ENCODE measurements around the gene IL15RA. TPM values are rescaled to one million over a fixed set of nuclear protein-coding genes. Genes with fewer than 3 reads are reported as not detected.

The IL15RA gene
- total and polyA plus RNA-seq, 2 donors (not counting 1 experiment from before 2014, with no cell fraction given), result 9.3 to 9.6 TPM

GRCh38 chr10:5991708-5992107, 14.4 kb upstream of the IL15RA start:
- ChIA-PET CTCF (no interaction called here), POLR2A (no interaction called here)
- Histone ChIP-seq H3K4me1 (ENCODE audit: control insufficient read depth in 2 of 2, insufficient read depth in 2 of 2, low read length in 2 of 2) (peaks cover 7 to 9% of the 10 kb centered on the region in 2 donors), H3K9me3 (ENCODE audit: control extremely low read depth in 1 of 3, control insufficient read depth in 2 of 3, insufficient read depth in 1 of 3, low read length in 2 of 3) (peaks cover 0 to 8% (median 3%) of the 10 kb centered on the region in 3 donors), H3K79me2 (ENCODE audit: control insufficient read depth, insufficient read depth, low read length) (no peaks in the 10 kb centered on the region), H4K20me1 (ENCODE audit: control insufficient read depth, insufficient read depth, low read length, poor library complexity, severe bottlenecking) (no peaks in the 10 kb centered on the region), H3K4me2 (replicated peaks; ENCODE audit: low read depth, low read length, poor library complexity, severe bottlenecking) (no peak overlapping the region), H3K27me3 (replicated peaks in 1 of 4; ENCODE audit: control extremely low read depth in 1 of 4, control insufficient read depth in 3 of 4, insufficient read depth in 4 of 4, low read length in 3 of 4) (no peaks in the 10 kb centered on the region), H3K9ac (ENCODE audit: low read length) (no peak overlapping the region), H2AFZ (ENCODE audit: insufficient read depth, low read depth, low read length, poor library complexity, severe bottlenecking) (no peak overlapping the region), H3K36me3 (replicated peaks in 1 of 2; ENCODE audit: control extremely low read depth in 1 of 2, control insufficient read depth in 1 of 2, extremely low read depth in 1 of 2, insufficient read depth in 2 of 2, low read length in 1 of 2) (no peaks in the 10 kb centered on the region), H3K27ac (ENCODE audit: low read length in 2 of 2) (no peak overlapping the region), H3K4me3 (ENCODE audit: control extremely low read depth in 1 of 5, extremely low read depth in 1 of 5, insufficient read depth in 1 of 5, low read depth in 2 of 5, low read length in 4 of 5) (no peak overlapping the region)
- Mint-ChIP-seq H3K4me1 (peaks cover 12% of the 10 kb centered on the region), H3K27me3 (no peaks in the 10 kb centered on the region), H3K9me3 (ENCODE audit: insufficient read depth) (no peaks in the 10 kb centered on the region), H3K27ac (no peak overlapping the region), H3K4me3 (no peak overlapping the region)
- ATAC-seq (ENCODE audit: low read depth), result no peak
- DNase-seq, result no peak
- intact Hi-C loops (cut with micrococcal nuclease), result no loop called here
- TF ChIP-seq EZH2 (IDR thresholded peaks at IDR 0.05; ENCODE audit: borderline replicate concordance, insufficient read depth, low read depth, low read length, poor library complexity, severe bottlenecking) (no peak), CTCF (IDR thresholded peaks at IDR 0.05) (no peak)

- no peaks in the 10 kb centered on the region for H3K27me3 ChIP-seq (replicated peaks in 1 of 4; ENCODE audit: control extremely low read depth in 1 of 4, control insufficient read depth in 3 of 4, insufficient read depth in 4 of 4, low read length in 3 of 4)
- H3K9me3 ChIP-seq (ENCODE audit: control extremely low read depth in 1 of 3, control insufficient read depth in 2 of 3, insufficient read depth in 1 of 3, low read length in 2 of 3), result peaks cover 0 to 8% (median 3%) of the 10 kb centered on the region in 3 donors
- H3K27me3 Mint-ChIP-seq, result no peaks in the 10 kb centered on the region
- POLR2A ChIA-PET, result no interaction called here
- DNase-seq, result no peak
- no peak overlapping the region for H3K4me3 ChIP-seq (ENCODE audit: control extremely low read depth in 1 of 5, extremely low read depth in 1 of 5, insufficient read depth in 1 of 5, low read depth in 2 of 5, low read length in 4 of 5)
- no peak overlapping the region for H3K4me3 Mint-ChIP-seq
- CTCF ChIA-PET, result interaction anchor here (1.3 kb wide), 1 partner anchor 97 kb away, joined by 4 read pairs; no protein-coding TSS in a partner anchor
- H3K79me2 ChIP-seq (ENCODE audit: control insufficient read depth, insufficient read depth, low read length), result no peaks in the 10 kb centered on the region
- H3K27ac Mint-ChIP-seq, result no peak overlapping the region
- H3K4me1 Mint-ChIP-seq, result peaks cover 12% of the 10 kb centered on the region
- ATAC-seq (ENCODE audit: low read depth), result no peak
- H3K9ac ChIP-seq (ENCODE audit: low read length), result no peak overlapping the region
- no peaks in the 10 kb centered on the region for H3K9me3 Mint-ChIP-seq (ENCODE audit: insufficient read depth)
- H2AFZ ChIP-seq (ENCODE audit: insufficient read depth, low read depth, low read length, poor library complexity, severe bottlenecking), result no peak overlapping the region
- H3K27ac ChIP-seq (ENCODE audit: low read length in 2 of 2), result no peak overlapping the region
- H3K4me1 ChIP-seq (ENCODE audit: control insufficient read depth in 2 of 2, insufficient read depth in 2 of 2, low read length in 2 of 2), result peaks cover 7 to 9% of the 10 kb centered on the region in 2 donors
- H4K20me1 ChIP-seq (ENCODE audit: control insufficient read depth, insufficient read depth, low read length, poor library complexity, severe bottlenecking), result no peaks in the 10 kb centered on the region
- intact Hi-C loops (cut with micrococcal nuclease), result no loop called here
- no peaks in the 10 kb centered on the region for H3K36me3 ChIP-seq (replicated peaks in 1 of 2; ENCODE audit: control extremely low read depth in 1 of 2, control insufficient read depth in 1 of 2, extremely low read depth in 1 of 2, insufficient read depth in 2 of 2, low read length in 1 of 2)
- WGBS (ENCODE audit: insufficient coverage), result no CpG with 5 or more reads among the region's 2 CpGs
- TF ChIP-seq CTCF (IDR thresholded peaks at IDR 0.05) (no peak), EZH2 (IDR thresholded peaks at IDR 0.05; ENCODE audit: borderline replicate concordance, insufficient read depth, low read depth, low read length, poor library complexity, severe bottlenecking) (no peak)
- H3K4me2 ChIP-seq (replicated peaks; ENCODE audit: low read depth, low read length, poor library complexity, severe bottlenecking), result no peak overlapping the region
Observed at GRCh38 chr10:5989756-5990155, 12.4 kb upstream of the IL15RA start.

Measured in B cell (primary cell).